ENCODE results near the gene PITRM1.

PITRM1 gene

GRCh38 chr10:3090388-3090787, 82.2 kb downstream of the PITRM1 start:
- DNase-seq, result no peak
- peaks cover 2% of the 10 kb centered on the region for H3K27me3 Mint-ChIP-seq (ENCODE audit: low read depth, poor library complexity)
- TF ChIP-seq CTCF (IDR thresholded peaks at IDR 0.05), result no peak
- no peaks in the 10 kb centered on the region for H3K9me3 Mint-ChIP-seq
- peaks cover 12% of the 10 kb centered on the region for H3K36me3 Mint-ChIP-seq (ENCODE audit: low read depth)
- H3K4me1 Mint-ChIP-seq, result peaks cover 42% of the 10 kb centered on the region
- no peak overlapping the region for H3K4me3 Mint-ChIP-seq
- H3K27ac Mint-ChIP-seq, result peak overlapping the region; percentile 47

All from nephron progenitor cell (in vitro differentiated cells).